ENCODE measurements around the gene APOH. TPM values are rescaled to one million over a fixed set of nuclear protein-coding genes. Genes with fewer than 3 reads are reported as not detected.

APOH gene
- total RNA-seq, 2 donors from 2014 or later, result not detected

DNA sequence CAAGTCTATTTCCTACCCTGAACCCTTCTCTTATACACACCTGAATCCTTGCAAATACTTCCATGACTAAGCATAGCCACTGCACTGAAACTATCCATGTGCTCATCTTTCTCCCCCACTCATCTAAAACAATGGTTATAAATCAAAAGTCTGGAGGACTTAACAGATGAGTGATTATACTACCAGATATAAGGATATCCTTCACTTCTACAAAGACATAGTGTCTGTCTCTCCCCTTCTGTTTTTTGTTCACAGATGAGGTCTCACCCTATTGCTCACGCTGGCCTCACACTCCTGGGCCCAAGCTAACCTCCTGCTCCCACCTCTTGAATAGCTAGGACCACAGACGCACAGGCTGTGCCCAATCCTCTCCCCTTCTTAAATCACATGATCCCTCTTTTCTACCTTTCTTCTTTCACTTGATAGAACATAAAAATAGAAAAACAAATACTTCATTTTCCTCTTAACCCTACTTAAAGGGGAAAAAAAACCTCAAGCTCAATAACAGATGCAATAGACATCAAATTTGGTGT, 56.5 kb downstream of the APOH start:
- DNase-seq, result no peak
- H3K4me1 Mint-ChIP-seq, result peaks cover 4% of the 10 kb centered on the region
- ATAC-seq, result no peak

DNA sequence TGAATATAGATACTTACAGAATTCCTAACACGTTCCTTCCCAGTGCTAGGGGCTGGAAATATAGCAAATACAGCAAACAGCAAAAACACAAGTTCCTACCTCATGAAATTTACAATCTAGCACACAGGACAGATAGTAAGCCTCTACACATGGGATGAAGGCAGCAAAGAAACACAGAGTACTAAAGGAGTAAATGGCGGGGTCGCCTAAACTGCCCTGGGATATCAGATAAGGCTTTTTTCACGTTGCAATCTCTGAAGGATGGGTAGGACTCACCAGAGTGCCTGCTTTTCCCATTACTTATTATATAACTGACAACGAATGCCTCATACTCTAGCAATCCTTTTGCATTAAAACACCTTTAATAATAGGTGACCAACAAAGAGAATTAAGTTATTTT, 57.1 kb downstream of the APOH start:
- ATAC-seq (no peak), DNase-seq (no peak)
- Mint-ChIP-seq H3K4me1 (peaks cover 4% of the 10 kb centered on the region), H3K27ac (no peak overlapping the region), H3K4me3 (no peak overlapping the region), H3K27me3 (no peaks in the 10 kb centered on the region), H3K36me3 (ENCODE audit: low read depth) (no peaks in the 10 kb centered on the region)
- no peaks in the 10 kb centered on the region for H3K9me3 ChIP-seq (ENCODE audit: control insufficient read depth, low read length, poor library complexity, severe bottlenecking)

More for the DNA sequence above, 56.5 kb downstream of the APOH start:
- Mint-ChIP-seq H3K36me3 (ENCODE audit: low read depth) (no peaks in the 10 kb centered on the region), H3K27ac (peak overlapping the region; percentile 61), H3K27me3 (no peaks in the 10 kb centered on the region), H3K4me3 (no peak overlapping the region)
- H3K9me3 ChIP-seq (ENCODE audit: control insufficient read depth, low read length, poor library complexity, severe bottlenecking), result no peaks in the 10 kb centered on the region

DNA sequence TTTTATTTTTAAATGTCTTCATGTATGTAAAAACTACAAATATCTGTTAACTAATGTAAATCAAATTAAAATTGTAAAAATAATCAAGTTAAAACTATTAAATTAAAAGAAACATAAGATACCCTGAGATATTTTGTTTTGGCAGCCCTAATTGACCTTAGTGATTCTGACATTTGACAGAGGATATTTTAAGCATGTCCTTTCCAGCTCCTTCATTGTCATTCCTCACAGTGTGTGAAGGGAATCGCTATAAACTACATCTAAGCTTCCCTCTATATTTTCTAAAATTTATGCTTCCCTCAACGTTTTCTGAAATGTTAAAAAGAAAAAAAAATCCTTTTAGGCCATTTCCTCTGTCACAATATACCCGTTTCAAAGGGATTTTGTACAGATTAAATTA, 57.5 kb downstream of the APOH start:
- Mint-ChIP-seq H3K4me1 (peaks cover 4% of the 10 kb centered on the region), H3K4me3 (no peak overlapping the region), H3K36me3 (ENCODE audit: low read depth) (no peaks in the 10 kb centered on the region), H3K27ac (no peak overlapping the region), H3K27me3 (no peaks in the 10 kb centered on the region)
- no peaks in the 10 kb centered on the region for H3K9me3 ChIP-seq (ENCODE audit: control insufficient read depth, low read length, poor library complexity, severe bottlenecking)
- ATAC-seq (no peak), DNase-seq (no peak)

DNA sequence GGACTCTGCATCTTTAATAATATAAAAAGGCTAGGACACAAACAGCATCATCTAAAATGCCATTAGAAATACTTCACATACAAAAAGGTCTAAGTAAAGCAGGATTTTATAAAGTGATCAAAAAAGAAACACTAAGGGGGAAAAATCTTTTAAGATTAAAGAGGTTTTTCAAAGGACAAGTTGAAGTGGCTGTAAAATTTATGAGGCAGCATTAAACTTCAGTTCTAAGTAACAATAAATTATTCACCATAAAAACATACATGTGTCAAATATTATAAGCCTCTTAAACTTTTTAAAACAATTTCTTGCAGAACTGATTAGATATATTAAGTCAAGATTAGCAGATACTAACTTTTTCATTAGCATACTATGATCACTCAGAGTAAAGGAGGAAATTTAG, 58.0 kb downstream of the APOH start:
- Mint-ChIP-seq H3K27ac (no peak overlapping the region), H3K27me3 (no peaks in the 10 kb centered on the region), H3K4me3 (no peak overlapping the region), H3K4me1 (peaks cover 4% of the 10 kb centered on the region), H3K36me3 (ENCODE audit: low read depth) (no peaks in the 10 kb centered on the region)
- no peaks in the 10 kb centered on the region for H3K9me3 ChIP-seq (ENCODE audit: control insufficient read depth, low read length, poor library complexity, severe bottlenecking)
- no peak for ATAC-seq
- no peak for DNase-seq

DNA sequence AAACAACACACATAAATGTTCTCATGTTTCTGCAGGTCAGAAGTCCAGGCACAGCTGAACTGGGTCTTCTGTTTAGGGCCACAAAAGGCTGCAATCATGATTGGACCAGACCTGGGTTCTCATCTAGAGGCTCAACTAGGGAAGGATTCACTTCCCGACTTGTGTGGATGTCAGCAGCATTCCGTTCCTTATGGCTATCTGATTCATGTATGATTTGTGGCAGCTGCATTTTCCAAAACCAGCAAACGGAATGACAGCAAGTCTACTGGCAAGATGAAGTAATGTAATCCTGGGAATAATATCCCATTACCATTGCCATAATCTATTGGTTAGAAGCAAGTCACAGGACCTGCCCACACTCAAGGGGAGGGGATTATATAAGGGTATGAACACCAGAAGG, 59.4 kb downstream of the APOH start:
- no peak for ATAC-seq
- H3K4me1 Mint-ChIP-seq, result peaks cover 6% of the 10 kb centered on the region
- H3K9me3 ChIP-seq (ENCODE audit: control insufficient read depth, low read length, poor library complexity, severe bottlenecking), result no peaks in the 10 kb centered on the region
- no peak overlapping the region for H3K4me3 Mint-ChIP-seq
- H3K27me3 Mint-ChIP-seq, result no peaks in the 10 kb centered on the region
- no peaks in the 10 kb centered on the region for H3K36me3 Mint-ChIP-seq (ENCODE audit: low read depth)
- H3K27ac Mint-ChIP-seq, result no peak overlapping the region
- no peak for DNase-seq

DNA sequence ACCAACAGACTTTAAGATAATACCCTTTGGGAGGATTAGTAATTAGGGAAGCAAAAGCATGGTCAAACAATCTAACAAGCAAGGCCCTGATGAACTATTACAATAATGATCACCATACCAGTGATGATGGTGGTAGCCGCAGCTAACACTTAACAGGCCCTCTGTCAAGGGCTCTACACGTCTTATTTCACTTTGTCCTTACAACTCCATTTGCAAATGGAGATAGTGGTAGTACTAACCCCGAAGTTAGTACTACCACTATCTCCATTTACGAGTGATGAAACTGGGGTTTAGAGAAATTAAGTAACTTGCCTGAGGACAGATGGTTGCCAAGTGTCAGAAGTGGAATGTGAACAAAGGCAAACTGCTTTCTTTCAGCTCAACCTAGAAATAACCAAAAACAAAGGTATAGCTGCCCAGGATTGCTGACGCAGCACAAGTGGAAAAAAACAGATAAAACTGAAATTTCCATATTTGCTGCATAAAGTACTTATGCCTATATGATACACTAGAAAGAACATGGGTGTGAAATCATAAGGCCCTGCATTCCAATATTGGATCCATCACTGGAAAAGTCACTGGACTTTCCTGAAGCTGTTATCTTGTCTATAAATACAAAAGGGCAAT, 61.9 kb downstream of the APOH start:
- ATAC-seq, result no peak
- H3K27me3 Mint-ChIP-seq, result no peaks in the 10 kb centered on the region

DNA sequence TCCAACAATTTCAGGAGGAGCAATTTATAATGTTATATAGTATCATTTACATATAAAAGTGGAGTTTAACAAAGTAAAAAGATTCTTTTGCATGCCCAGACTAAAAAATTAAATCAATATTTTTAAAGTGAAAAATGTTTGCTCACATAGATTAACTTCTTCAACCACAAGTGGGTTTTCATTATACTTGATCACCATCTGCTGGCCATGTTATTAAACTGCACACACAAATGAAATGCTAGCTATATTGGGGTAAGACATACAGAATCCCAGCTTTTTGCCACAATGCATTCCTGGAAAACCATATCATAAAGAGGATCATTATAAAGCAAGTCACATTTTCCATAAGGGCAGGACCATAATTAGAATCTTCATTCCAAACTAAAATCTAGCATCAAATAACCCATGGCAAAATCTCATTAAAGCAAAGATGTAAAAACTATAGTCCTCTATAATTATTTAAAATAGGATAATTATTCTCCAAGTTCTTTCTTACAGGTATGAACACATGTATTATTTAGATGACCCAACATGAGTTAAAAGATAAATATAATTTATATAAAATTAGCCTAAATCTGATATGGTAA, 63.6 kb downstream of the APOH start:
- peaks cover 8% of the 10 kb centered on the region for H3K4me1 Mint-ChIP-seq
- no peaks in the 10 kb centered on the region for H3K27me3 Mint-ChIP-seq
- peak; percentile 53 for ATAC-seq
- no peaks in the 10 kb centered on the region for H3K9me3 ChIP-seq (ENCODE audit: control insufficient read depth, low read length, poor library complexity, severe bottlenecking)
- H3K27ac Mint-ChIP-seq, result no peak overlapping the region
- no peak for DNase-seq
- H3K4me3 Mint-ChIP-seq, result no peak overlapping the region
- H3K36me3 Mint-ChIP-seq (ENCODE audit: low read depth), result no peaks in the 10 kb centered on the region

More for the DNA sequence above, 61.9 kb downstream of the APOH start:
- no peak for DNase-seq
- H3K36me3 Mint-ChIP-seq (ENCODE audit: low read depth), result no peaks in the 10 kb centered on the region
- H3K27ac Mint-ChIP-seq, result no peak overlapping the region
- H3K9me3 ChIP-seq (ENCODE audit: control insufficient read depth, low read length, poor library complexity, severe bottlenecking), result no peaks in the 10 kb centered on the region
- H3K4me3 Mint-ChIP-seq, result no peak overlapping the region
- peaks cover 5% of the 10 kb centered on the region for H3K4me1 Mint-ChIP-seq

Other genes with a start within 250 kb of the APOH start
- gene CEP112, start 37.3 kb downstream of the APOH start, total RNA-seq, result 1 to 10 TPM; 4.3 to 6.9 TPM
- 10 to 100 TPM; 84.9 to 93.9 TPM for gene PRKCA, start 73.2 kb upstream of the APOH start, total RNA-seq

Data from T-helper 17 cell (primary cell).